K562 (cell line): ENCODE measurements around the gene CYB5D1. TPM values are rescaled to one million over a fixed set of nuclear protein-coding genes. Genes with fewer than 3 reads are reported as not detected.

Experiments
- CC2D1A ChIP-seq: fragments of 450-650 bp; IDR thresholded peaks from 2 replicates; pipeline ENCODE4 v1.6.1; 2017; ENCODE audit warnings: mild to moderate bottlenecking
- CCNT2 ChIP-seq: IDR thresholded peaks from 2 replicates; pipeline ENCODE4 v1.6.1; 2011; ENCODE audit warnings: borderline replicate concordance, low read depth, mild to moderate bottlenecking, moderate library complexity, mixed read lengths, low read length; ENCODE audit not compliant: insufficient read length; ENCODE audit errors: extremely low read depth
- HDAC3 ChIP-seq: fragments of 450-650 bp; IDR thresholded peaks from 2 replicates; pipeline ENCODE4 v1.6.1; 2018; ENCODE audit warnings: borderline replicate concordance, mild to moderate bottlenecking, moderate library complexity; ENCODE audit not compliant: partially characterized antibody
- HDGF ChIP-seq: fragments of 450-650 bp; IDR thresholded peaks from 2 replicates; pipeline ENCODE4 v1.6.1; 2016
- HMBOX1 ChIP-seq: sonication (generic); IDR thresholded peaks from 2 replicates; pipeline ENCODE4 v1.6.1; 2016
- LCOR ChIP-seq: sonication (generic); formaldehyde crosslinking; IDR thresholded peaks from 2 replicates; pipeline ENCODE4 v1.8.0; 2022; ENCODE audit warnings: mild to moderate bottlenecking, missing genetic modification reagents
- MBD1 ChIP-seq: fragments of 250-450 bp; sonication (Bioruptor Pico); IDR thresholded peaks from 2 replicates; pipeline ENCODE4 v1.8.0; 2022; ENCODE audit warnings: inconsistent platforms
- NFATC3 ChIP-seq: fragments of 450-650 bp; IDR thresholded peaks from 2 replicates; pipeline ENCODE4 v1.6.1; 2017; ENCODE audit warnings: mild to moderate bottlenecking
- RBM25 ChIP-seq: fragments of 200-400 bp; formaldehyde crosslinking; IDR thresholded peaks from 2 replicates; pipeline ENCODE4 v1.6.1; 2018; ENCODE audit warnings: low read length, low read depth, moderate library complexity; ENCODE audit not compliant: severe bottlenecking
- TBP ChIP-seq: optimal IDR thresholded peaks from 2 replicates; pipeline ENCODE3; 2011; ENCODE audit warnings: low read depth, low read length, improper control_type of control experiment
- TCFL5 ChIP-seq: fragments of 250-450 bp; sonication (Bioruptor Pico); conservative IDR thresholded peaks from 2 replicates; pipeline ENCODE4 v1.6.1; 2021; ENCODE audit warnings: mild to moderate bottlenecking, moderate library complexity, matching md5 sums
- ZBTB1 ChIP-seq: sonication (generic); formaldehyde crosslinking; IDR thresholded peaks from 2 replicates; pipeline ENCODE4 v1.8.1; 2023; ENCODE audit warnings: missing genetic modification reagents, low read depth, mild to moderate bottlenecking, borderline replicate concordance
- ZBTB33 ChIP-seq: sonication (generic); formaldehyde crosslinking; IDR thresholded peaks from 2 replicates; pipeline ENCODE4 v1.8.1; 2023; ENCODE audit warnings: mild to moderate bottlenecking, missing genetic modification reagents
- ZKSCAN1 ChIP-seq: fragments of 150-350 bp; IDR thresholded peaks from 2 replicates; pipeline ENCODE4 v1.6.1; 2016; ENCODE audit warnings: low read depth, low read length
- ZMIZ1 ChIP-seq, 2 experiments: fragments of 150-350 bp in 1 of 2; IDR thresholded peaks; 2 replicates each; pipeline ENCODE4 v1.6.1; 2012 to 2016; ENCODE audit warnings: low read depth in 2 of 2, low read length in 2 of 2, mild to moderate bottlenecking in 1 of 2, moderate library complexity in 1 of 2
- ZNF444 ChIP-seq: fragments of 250-450 bp; sonication (Bioruptor Pico); IDR thresholded peaks from 2 replicates; pipeline ENCODE4 v1.4.0; 2020; ENCODE audit warnings: mild to moderate bottlenecking, moderate library complexity
- polyA plus RNA-seq, 8 experiments: library from polyadenylated mRNA; depleted of rRNA in 4 of 8; stranded (reverse) in 5 of 8; unstranded in 3 of 8; fragments of >200 nt; fragmentation: Nextera tagmentation in 2 of 8; fragmentation: Illumina TruSeq in 1 of 8; extraction: Ambion mirVana in 2 of 8; extraction: Trizol in 1 of 8; gene quantifications; 2 replicates each; pipeline versions ENCODE4 v1.2.1 to v1.2.3, GENCODE V29; 2011 to 2014; ENCODE audit warnings: inconsistent platforms in 1 of 8, missing spikeins in 1 of 8
- total RNA-seq, 7 experiments: library from RNA; depleted of rRNA in 6 of 7; stranded (reverse); fragments of >200 nt in 6 of 7; fragmentation: Illumina TruSeq in 2 of 7; extraction: Trizol in 2 of 7; gene quantifications; 2 replicates each; pipeline versions ENCODE4 v1.2.1 to v1.2.3, GENCODE V29; 2011 to 2021; ENCODE audit warnings: low replicate concordance in 1 of 7

The CYB5D1 gene
- total and polyA plus RNA-seq, 9 of the 15 experiments (the other 6 are each of a cell fraction or from before 2014, with no cell fraction given): 2.4 to 7.9 (median 5.7) TPM

GRCh38 chr17:7836596-7837407 lies 21.0 kb upstream of the CYB5D1 start (continued):
- TF ChIP-seq ZMIZ1 (IDR thresholded peaks at IDR 0.05; ENCODE audit: low read depth in 2 of 2, low read length in 2 of 2): peak; percentile 39 to 57; a peak in 2 of 4 replicates
- peak; percentile 22 for TF ChIP-seq CCNT2
- TF ChIP-seq HDGF: no peak
- no peak for TF ChIP-seq ZBTB1 (CRISPR knock-in tag)
- no peak for TF ChIP-seq ZBTB33 (CRISPR knock-in tag)
- TF ChIP-seq CC2D1A: no peak
- no peak for TF ChIP-seq HMBOX1
- no peak for TF ChIP-seq ZNF444 (CRISPR knock-in tag)
- TF ChIP-seq MBD1 (CRISPR knock-in tag): no peak
- no peak for TF ChIP-seq TCFL5 (CRISPR knock-in tag)
- 0 out of 2 replicates have a peak, but pooled peaks have one; percentile 15 for TF ChIP-seq ZKSCAN1
- TF ChIP-seq NFATC3: no peak
- peak; percentile 92 for TF ChIP-seq HDAC3
- no peak for TF ChIP-seq TBP
- no peak for TF ChIP-seq RBM25
- TF ChIP-seq LCOR (CRISPR knock-in tag): no peak
